COLO829 (cell line): ENCODE data around the gene DUSP18.
"Not testable (repeated sequence)": the region's sequence is repeated elsewhere in the genome, so short reads cannot be mapped to it uniquely, and the experiment has no call there.

Experiments used
- DNase-seq: peaks from one replicate; pipeline ENCODE4 v3.0.0; 2012; ENCODE audit warnings: low spot score

The DUSP18 gene

DNA sequence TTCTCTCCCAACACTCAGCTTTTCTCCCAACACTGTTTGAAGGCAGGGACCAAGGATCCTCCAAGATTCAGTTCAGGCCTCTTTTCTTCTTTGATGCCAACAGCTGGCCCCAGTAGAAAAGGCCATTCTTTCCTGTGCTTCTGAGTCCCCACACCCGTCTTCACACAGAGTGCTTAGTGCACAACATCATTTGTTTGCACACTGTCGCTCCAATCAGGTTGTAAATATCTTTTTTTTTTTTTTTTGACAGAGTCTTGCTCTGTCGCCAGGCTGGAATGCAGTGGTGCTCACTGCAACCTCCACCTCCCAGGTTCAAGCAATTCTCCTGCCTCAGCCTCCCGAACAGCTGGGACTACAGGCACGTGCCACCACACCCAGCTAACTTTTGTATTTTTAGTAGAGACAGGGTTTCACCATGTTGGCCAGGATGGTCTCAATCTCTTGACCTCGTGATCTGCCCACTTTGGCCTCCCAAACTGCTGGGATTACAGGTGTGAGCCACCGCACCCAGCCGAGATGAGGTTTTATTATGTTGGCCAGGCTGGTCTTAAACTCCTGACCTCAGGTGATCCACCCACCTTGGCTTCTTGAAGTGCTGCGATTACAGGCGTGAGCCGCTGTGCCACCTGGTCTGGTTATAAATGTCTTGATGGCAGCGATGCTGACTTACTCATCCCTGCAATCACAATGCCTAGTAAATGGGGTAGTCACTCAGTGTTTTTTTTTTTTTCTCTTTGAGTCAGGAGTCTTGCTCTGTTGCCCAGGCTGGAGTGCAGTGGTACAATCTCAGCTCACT lies 12.4 kb upstream of the DUSP18 start:
- DNase-seq, result not testable (repeated sequence)

DNA sequence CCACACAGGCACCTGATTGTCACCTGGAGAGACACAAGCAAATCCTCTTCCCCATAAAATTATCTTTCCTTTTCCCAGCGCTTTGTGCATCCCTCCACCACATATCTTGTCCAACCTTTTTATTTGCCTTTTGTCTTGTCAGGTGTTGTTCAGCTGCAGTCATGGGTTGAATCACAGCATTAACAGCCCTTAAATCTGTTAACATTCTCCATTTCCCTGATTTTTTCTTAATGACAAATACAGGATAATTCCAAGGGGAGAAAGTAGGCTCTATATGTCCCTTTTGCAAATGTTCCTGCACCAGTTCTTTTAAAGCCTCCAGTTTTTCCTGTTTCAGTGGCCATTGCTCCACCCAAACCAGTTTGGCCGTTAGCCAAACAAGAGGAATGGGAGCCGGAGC lies 8.9 kb upstream of the DUSP18 start:
- not testable (repeated sequence) for DNase-seq

DNA sequence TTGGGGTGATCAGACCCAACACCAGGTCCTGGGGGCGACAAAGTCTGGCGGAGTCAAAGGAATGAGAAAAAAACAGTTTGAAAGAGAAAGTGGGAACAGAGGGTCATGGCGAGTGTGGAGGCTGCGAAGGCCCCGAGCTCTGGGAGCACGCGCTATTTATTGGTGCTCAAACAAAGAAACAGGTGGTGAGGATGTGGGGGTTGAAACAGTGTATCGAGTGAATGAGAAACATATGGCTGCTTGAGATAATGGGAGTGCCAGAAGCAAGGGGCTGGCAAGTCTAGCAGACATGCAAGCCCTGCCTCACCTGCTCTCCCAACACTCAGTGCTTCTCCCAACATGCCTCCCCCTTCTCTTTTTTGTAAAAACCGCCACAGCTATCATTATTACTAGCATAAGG lies 7.8 kb upstream of the DUSP18 start:
- DNase-seq, result no peak

DNA sequence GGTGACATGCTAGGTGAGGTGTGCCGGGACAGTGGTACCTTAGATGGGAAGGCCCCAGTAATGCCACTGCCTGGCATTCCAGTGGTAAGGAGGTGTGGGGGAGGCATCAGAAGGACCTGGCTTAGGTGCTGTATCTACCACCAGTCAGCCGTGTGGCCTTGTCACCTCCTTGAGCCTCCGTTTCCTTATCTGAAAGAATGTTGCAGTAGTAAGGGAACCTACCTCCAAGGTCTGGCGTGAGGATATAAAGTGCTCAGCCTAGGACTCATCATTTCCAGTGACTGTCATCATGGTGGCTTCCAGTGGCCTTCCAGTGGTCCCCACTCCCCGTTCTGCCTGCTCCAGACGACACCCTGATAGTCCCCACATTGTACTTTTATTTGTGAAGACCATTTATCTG lies 6.8 kb upstream of the DUSP18 start:
- no peak for DNase-seq

DNA sequence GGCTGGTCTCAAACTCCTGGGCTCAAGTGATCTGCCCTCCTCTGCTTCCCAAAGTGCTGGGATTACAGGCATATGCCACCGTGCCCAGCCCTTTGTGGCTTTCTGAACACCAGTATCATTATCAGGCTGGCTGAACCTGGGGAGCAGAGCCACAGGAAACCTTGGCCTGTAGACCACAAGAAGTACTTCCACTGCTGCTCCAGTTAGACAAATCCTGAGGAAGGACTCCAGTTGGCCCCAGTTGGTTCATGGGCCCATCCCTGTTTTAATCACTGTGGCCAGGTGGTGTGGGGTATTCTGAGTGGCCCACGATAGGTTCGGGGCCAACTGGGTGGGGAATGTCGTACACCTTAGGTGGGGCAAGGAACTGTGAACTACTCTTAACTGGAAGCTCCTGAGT lies 5.5 kb upstream of the DUSP18 start:
- no peak for DNase-seq

DNA sequence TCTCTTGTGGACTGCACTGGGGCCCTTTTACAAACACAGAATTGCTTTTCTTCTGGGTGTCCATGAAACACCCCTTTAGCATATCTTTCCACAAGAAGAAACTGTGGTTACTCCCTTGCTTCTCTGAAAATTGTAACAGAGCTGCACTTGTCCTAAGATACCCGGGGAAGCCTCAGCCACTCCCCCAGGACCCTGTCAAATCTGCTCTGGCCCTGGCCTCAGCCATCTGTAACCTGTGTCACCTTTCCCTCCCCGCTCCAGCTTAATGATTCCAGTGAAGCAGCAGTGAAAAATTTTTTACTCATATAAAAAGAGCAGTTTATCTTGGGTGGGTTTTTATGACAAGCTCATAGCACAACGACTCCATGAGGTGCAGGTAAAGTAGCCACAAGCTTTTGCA lies 3.4 kb upstream of the DUSP18 start:
- no peak for DNase-seq

DNA sequence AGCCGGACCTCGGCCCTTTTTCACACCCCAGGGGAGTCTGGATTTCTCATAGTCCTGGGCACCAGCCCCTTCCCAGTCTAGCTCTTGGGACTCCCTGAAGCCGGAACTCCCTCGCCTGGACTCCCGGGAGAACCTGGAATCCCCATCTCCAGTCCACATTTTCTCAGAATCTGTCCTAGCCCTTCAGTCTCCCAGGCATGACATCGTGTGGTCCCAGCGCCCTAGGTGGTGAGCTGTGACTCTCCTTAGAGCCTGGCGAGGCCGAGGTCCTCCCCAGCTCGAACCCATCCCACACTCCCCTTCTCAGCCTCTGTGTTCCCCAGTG lies 673 bp upstream of the DUSP18 start:
- no peak for DNase-seq

DNA sequence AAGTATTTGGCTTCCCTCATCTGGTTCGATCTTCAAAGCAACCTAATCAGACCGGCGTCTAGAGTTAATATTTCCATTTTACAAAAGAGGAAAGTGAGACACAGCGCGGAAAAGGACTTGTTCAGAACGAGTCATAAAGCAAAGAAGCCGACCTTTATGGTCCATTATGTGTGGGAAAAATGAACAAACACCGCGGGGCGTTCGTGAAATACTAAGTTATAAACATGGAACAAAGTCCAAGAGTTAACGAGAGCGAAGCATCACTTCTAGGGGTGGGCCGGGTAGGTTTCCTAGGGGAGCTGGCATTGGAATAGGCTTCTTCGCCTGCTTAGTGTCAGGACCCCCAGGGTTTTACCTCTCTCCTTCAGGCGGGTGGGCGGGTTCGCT lies 575 bp downstream of the DUSP18 start:
- peak; percentile 20 for DNase-seq

DNA sequence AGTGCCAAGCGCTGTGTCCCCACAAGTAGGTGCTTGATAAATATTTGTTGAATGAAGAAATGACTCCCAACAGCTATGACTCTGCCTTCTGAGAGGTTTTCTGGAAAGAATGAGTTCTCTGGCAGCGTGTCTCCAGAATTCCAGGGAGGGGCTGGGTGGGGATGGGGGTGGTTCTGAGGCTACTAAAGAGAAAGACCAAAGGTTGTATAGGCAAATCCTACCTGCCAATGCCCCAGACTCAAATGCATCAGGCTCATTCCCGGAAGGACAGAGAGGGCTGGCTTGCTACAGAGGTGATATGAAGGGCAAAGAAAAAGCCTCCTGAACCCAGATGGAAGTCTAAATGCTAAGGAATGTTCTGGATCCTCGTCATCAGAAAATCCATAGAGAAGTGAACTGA lies 1.9 kb downstream of the DUSP18 start:
- no peak for DNase-seq

DNA sequence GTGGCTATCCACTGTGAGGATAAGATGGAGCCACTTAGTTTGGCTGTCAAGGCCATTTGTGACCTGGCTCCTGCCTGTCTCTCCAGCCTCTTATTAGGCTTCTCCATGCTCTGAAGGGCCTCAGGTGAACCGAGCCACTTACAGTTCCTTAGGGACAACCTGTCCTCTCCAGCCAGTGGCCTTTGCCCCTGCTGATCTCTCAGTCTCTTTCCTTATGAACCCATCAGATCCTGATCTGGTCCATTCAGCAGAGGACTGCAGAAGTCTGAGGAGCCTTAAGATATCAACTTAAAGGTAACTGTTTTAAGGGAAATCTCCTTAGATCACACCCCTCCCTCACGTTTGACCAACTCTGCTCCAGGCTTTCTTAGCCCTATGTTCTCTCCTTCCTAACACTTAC lies 2.4 kb downstream of the DUSP18 start:
- no peak for DNase-seq

DNA sequence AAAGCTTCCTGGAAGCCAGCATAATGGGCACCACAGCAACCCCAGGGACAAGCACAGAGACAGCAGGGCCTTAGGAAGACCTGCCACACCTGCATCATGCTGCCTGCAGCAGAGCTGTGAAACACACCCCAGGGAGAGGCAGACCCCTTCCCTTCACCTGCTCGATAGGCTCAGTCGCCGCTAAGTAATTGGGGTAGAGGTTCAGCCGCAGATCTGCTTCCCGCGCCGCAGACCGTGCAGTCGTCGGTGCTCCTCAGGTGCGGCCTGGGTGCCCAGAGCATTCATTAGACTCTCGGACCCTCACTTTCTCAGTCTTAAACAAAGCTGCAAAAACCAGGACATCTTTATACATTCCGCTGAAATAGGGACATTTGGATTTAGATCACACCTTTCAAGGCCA lies 2.9 kb downstream of the DUSP18 start:
- DNase-seq, result no peak

DNA sequence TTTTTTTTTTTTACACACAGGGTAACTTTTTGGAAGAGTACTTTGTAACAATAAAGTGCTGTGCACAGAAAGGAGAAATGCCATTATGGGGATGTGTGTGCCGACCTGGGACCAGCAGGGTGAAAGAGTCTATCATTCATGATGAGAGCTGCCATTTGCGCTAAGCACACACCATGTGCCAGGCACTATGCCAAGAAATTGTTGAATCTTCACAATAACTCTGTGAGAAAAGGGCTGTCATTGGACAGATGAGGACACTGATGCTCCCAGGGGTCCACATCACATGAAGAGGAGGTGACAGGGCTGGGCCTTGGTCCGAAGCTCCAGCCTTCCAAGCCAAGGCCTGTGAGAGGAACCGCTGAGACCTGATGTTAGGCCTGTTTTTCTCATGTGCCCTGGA lies 5.6 kb downstream of the DUSP18 start:
- DNase-seq, result no peak

DNA sequence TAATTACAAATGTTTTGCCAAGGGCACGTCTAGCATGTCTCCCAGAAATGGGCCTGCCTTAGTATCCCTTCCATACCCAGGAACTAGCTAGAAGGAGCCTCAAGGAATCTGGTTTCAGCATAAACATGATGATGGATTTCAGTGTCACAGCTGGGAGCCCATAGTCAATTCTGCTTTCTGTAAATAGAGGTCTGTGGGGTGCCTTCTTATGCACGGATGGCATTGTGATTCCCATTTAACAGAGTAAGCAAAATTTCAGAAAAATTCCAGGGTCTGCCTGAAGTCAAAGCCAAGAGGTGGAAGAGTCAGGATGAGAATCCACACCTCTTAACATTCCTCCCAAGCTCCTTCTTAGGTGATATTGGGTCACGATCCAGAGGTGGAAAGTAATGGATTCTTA lies 12.1 kb downstream of the DUSP18 start:
- no peak for DNase-seq

DNA sequence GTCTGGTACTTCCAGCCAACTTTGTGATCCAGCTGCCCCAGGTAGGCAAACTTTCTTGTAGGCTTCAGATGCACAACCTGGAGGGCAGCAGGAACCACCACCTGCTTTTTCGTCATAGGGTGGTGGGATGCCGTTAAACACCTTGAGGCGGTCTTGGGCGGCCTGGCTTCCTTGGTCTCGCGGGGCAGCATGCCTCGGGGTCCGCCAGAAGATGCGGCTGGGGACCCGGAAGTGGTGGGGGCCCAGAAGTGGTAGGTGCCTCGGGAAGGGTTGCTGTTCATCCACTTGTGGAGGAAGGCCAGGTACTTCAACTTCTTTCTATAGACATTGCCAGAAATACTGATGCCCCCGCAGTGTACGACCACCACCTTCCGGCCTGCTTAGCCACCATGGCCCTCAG lies 13.3 kb downstream of the DUSP18 start:
- DNase-seq, result no peak

DNA sequence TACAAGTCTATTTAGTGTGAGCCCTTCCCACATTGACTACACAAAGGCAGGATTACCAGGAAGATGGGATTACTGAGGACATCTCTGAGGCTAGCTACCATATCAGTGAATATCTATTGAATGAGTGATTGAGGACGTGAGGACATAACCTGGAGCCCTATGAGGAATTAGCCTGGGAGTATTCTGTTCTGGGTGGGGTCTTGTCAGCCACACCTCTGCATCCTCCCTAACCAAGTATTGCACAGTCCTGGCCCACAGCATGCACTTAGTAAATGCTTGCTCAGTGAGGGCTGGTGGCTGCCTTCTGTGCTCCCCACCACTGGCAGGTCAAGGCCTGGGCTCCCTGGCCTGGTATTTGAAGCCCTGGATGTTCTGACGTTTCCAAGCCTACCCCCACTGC lies 14.8 kb downstream of the DUSP18 start:
- no peak for DNase-seq

DNA sequence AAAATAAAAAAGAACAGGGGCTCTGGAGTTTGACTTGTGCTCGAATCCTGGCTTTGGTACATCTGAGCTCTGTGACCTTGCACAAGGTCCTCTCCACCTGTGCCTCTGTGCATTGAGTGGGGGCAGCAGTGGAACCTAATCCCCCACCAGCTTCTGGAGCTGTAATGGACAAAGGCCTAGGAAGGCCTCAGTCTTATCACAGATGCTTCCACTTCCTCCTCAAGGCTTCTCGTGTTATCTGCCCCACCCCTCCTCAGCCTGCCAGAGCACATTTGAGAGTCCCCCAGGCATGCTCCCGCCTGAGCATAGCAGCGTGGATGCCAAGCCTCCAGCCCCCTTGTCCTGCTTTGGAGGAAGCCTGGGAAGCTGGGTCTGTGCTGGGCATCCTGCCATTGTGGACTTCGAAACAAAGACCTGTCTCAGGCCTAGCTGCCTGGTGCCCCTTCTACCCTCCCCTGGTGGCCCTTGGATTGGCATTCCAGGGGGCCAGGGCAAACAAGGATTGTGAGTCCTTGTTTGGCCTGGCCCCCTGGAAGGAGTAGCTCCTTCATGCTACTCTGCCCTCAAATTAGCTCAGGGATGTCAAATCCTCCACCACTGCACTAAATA lies 17.1 kb downstream of the DUSP18 start:
- DNase-seq, result no peak

DNA sequence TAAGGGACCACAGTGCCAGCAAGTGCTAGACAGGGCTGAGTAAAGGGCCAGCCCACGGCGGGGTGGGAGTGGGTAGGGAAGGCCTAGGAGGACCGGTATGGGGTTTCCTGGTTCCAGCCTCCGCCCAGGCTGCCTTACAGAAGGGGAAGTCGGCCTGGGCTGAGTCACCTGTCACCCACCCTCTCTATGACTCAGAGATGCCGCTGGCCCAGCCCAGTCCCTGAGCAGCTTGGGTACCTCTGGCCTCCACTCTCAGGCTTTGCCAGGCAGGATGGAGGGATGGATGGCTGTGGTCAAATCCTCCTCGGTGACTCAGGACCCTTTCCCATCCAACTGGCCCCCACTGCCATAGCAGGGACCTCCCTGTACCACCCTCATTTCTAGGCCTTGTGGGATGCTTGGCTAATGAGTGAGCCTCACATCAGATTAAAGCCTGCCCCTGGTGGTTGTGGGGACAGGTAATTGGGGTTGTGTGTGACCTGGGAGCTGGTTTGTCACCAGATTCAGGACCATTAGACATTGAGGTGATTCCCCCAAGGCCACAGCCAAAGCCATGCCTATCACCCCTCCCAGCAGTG lies 18.2 kb downstream of the DUSP18 start:
- no peak for DNase-seq

DNA sequence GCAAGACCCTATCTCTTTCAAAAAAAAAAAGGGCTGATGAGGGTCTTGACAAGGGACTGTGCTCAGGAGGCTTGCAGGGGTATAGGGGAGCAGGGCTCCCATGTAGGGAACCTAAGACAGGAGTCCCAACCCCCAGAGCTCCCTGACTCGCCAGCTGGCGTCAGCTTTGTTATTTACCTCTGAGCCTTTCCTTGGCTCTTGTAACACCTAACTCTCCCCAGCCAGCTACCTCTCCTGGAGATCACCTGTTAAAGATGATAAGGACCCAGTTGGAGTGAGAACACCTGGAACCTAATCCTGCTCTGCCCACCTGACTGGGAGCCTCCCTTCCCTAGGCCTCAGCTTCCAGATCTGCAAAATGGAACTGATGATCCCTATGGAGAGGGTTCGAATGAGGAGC lies 18.9 kb downstream of the DUSP18 start:
- no peak for DNase-seq

DNA sequence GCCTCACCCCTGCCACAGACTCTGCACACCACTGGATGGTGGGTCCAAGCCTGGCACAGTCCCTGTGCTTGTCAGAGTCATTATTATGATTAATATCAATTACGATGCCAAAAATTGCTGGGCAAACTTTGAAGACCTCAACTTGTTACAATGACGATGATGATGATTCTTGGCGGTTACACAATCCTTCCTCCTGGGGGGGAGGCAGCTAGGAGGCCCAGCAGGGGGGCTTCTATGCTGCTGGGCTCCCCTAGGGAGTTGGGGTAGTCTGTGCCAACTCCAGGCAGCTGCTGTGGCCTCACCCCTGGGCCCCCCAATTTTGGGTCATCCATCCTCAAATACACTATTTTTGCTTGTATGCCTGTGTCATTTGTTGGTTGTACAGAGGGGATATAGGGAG lies 20.1 kb downstream of the DUSP18 start:
- no peak for DNase-seq

DNA sequence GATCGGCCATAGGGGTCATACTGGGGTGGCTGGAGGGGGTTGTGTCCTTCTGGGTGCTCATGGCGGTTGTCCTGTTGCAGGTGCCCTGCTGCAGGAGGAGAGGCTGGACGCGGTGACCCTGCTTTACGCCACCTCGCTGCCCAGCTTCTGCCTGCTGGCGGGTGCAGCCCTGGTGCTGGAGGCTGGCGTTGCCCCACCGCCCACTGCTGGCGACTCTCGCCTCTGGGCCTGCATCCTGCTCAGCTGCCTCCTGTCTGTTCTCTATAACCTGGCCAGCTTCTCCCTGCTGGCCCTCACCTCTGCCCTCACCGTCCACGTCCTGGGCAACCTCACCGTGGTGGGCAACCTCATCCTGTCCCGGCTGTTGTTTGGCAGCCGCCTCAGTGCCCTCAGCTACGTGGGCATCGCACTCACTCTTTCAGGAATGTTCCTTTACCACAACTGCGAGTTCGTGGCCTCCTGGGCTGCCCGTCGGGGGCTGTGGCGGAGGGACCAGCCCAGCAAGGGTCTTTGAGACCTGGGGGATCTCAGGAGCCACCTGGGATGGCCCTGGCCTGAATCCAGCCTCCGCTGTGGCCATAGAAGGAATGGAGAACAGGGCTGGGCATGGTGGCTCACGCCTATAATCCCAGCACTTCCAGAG lies 21.0 kb downstream of the DUSP18 start:
- no peak for DNase-seq

DNA sequence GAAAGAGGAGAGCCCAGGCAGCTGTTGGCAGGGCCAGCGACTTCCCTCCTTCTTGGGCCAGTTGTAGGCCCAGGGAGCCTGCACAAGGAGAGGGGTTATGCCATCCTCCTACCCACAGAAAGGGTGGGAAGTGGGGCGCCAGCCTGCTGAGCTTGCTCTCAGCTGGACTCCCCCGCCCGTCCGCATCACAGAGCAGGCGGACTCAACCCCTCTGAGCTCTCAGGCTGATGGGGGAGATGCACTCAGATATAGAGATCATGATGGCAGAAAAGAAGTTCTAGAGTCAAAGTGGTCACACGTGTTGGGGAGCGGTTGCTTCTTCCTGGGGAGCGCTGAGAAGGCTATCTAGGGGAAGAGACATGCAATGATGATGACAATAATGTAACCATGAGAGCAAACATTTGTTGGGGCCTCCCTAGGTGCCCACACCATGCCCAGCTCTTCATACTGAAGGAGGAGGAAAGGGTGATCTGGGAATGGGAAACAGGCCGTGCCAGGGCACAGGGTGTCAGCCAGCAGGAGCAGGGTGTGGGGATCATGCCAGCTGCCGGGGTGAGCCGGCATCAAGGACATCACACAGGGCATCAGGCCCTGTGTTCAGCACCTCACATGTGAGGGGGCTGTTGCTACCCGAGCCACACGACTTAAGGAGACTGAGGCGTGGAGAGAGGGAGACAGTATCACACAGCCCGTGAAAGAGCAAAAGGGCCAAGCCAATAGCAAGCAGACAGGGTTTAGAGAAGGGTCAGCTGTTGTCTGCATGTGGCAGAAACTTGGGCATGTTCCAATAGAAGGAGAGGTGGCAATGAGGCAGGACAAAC lies 24.4 kb downstream of the DUSP18 start:
- no peak for DNase-seq

DNA sequence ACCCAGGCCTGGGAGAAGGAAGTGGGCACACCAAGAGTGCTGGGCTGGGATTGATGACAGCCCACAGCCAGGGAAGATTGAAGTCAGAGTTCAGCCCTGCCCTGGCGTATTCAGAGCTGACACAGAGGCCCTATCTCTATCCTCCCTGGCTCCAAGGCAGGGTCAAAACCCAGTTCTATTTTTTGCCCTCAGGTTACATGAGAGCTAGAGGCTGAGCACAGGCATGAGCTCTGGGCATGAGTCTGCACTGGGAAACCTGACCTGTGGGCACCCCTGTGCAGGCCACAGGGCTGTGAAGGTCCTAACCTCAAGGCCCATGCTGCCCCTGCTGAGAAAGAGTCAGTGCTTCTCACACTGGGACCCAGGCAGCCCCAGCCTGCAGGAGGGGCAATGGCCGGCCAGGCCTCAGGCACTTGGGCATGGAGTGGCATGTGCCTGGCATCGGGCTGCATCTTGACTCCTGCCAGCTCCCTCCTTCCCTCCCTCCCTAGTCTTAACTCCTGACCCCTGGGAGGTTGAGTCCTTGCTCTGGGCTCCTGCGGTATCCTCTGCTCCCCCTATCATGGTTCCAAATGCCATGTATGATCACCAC lies 26.7 kb downstream of the DUSP18 start:
- DNase-seq, result no peak
